ENCODE measurements around the gene ZNF587B.

Gene ZNF587B

GRCh38 chr19:57830071-57830602 is at the start of gene ZNF587B:
Gene ZNF587B (plus strand): TSS chr19:57830299. CDS start chr19:57830529, 230 bp downstream.
- TF ChIP-seq, protein P1, sequence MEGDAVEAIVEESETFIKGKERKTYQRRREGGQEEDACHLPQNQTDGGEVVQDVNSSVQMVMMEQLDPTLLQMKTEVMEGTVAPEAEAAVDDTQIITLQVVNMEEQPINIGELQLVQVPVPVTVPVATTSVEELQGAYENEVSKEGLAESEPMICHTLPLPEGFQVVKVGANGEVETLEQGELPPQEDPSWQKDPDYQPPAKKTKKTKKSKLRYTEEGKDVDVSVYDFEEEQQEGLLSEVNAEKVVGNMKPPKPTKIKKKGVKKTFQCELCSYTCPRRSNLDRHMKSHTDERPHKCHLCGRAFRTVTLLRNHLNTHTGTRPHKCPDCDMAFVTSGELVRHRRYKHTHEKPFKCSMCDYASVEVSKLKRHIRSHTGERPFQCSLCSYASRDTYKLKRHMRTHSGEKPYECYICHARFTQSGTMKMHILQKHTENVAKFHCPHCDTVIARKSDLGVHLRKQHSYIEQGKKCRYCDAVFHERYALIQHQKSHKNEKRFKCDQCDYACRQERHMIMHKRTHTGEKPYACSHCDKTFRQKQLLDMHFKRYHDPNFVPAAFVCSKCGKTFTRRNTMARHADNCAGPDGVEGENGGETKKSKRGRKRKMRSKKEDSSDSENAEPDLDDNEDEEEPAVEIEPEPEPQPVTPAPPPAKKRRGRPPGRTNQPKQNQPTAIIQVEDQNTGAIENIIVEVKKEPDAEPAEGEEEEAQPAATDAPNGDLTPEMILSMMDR (conservative IDR thresholded peaks at IDR 0.05; ENCODE audit: low read depth, low read length), result peak; percentile 58
- H3K9ac ChIP-seq, result no peak within 1 kb of the TSS
- H3K79me2 ChIP-seq (ENCODE audit: insufficient read depth, low read depth), result peaks cover 65% of the 10 kb centered on the region
- 0 out of 2 replicates have a peak, but pooled peaks cover 5% of the 10 kb centered on the region for H4K20me1 ChIP-seq (ENCODE audit: insufficient read depth)
- no peak within 1 kb of the TSS for H3K27ac ChIP-seq
- no peaks in the 10 kb centered on the region for H3K36me3 ChIP-seq (ENCODE audit: insufficient read depth)
- H2AFZ ChIP-seq (ENCODE audit: low read depth), result no peak within 1 kb of the TSS
- H3K4me3 ChIP-seq (IDR thresholded peaks at IDR 0.05; ENCODE audit: insufficient read depth, low read depth, low read length), result no peak within 1 kb of the TSS
- H3K4me2 ChIP-seq, result no peak within 1 kb of the TSS
- no peaks in the 10 kb centered on the region for H3K27me3 ChIP-seq (ENCODE audit: insufficient read depth, low read depth)
- no peaks in the 10 kb centered on the region for H3K4me1 ChIP-seq (ENCODE audit: low read depth, poor library complexity, severe bottlenecking)

DNA sequence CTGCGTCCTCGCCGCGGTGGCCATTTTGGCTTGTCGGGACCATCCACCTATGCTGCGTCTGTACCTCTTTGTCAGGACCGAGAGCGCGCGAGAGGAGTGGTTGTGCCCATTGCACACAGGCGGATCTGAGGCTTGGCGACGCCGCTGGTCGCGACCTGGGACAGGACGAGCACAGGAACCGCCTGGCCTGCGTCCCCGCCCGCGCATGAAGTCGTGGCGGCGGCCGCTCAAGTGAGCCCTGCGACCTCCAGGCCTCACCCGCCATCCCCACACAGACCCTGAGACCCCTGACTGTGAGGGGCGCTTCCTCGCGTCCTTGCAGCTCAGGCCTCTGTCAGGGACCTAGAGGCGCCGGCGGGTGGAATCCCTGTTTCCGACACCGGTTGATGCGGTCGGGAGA is 43.8 kb upstream of the ZNF587B start:
- Histone ChIP-seq H3K36me3 (ENCODE audit: insufficient read depth) (no peaks in the 10 kb centered on the region), H3K4me1 (ENCODE audit: low read depth, poor library complexity, severe bottlenecking) (no peaks in the 10 kb centered on the region), H3K4me2 (no peak overlapping the region), H4K20me1 (ENCODE audit: insufficient read depth) (no peaks in the 10 kb centered on the region), H3K27me3 (ENCODE audit: insufficient read depth, low read depth) (no peaks in the 10 kb centered on the region), H2AFZ (ENCODE audit: low read depth) (no peak overlapping the region), H3K4me3 (IDR thresholded peaks at IDR 0.05; ENCODE audit: insufficient read depth, low read depth, low read length) (no peak overlapping the region), H3K27ac (no peak overlapping the region), H3K79me2 (ENCODE audit: insufficient read depth, low read depth) (no peaks in the 10 kb centered on the region; the same call in 1 of the 2 replicates), H3K9ac (no peak overlapping the region)
- TF ChIP-seq, protein P1 (conservative IDR thresholded peaks at IDR 0.05; ENCODE audit: low read depth, low read length), result no peak

GRCh38 chr19:57786906-57787305 is 43.2 kb upstream of the ZNF587B start:
- no peak overlapping the region for H3K4me3 ChIP-seq (IDR thresholded peaks at IDR 0.05; ENCODE audit: insufficient read depth, low read depth, low read length)
- H3K4me1 ChIP-seq (ENCODE audit: low read depth, poor library complexity, severe bottlenecking), result no peaks in the 10 kb centered on the region
- H4K20me1 ChIP-seq (ENCODE audit: insufficient read depth), result no peaks in the 10 kb centered on the region
- no peak overlapping the region for H3K4me2 ChIP-seq
- H3K36me3 ChIP-seq (ENCODE audit: insufficient read depth), result no peaks in the 10 kb centered on the region
- H3K27me3 ChIP-seq (ENCODE audit: insufficient read depth, low read depth), result no peaks in the 10 kb centered on the region
- H3K27ac ChIP-seq, result no peak overlapping the region
- no peaks in the 10 kb centered on the region; the same call in 1 of the 2 replicates for H3K79me2 ChIP-seq (ENCODE audit: insufficient read depth, low read depth)
- no peak overlapping the region for H2AFZ ChIP-seq (ENCODE audit: low read depth)
- TF ChIP-seq, protein P1 (conservative IDR thresholded peaks at IDR 0.05; ENCODE audit: low read depth, low read length), result no peak
- no peak overlapping the region for H3K9ac ChIP-seq

DNA sequence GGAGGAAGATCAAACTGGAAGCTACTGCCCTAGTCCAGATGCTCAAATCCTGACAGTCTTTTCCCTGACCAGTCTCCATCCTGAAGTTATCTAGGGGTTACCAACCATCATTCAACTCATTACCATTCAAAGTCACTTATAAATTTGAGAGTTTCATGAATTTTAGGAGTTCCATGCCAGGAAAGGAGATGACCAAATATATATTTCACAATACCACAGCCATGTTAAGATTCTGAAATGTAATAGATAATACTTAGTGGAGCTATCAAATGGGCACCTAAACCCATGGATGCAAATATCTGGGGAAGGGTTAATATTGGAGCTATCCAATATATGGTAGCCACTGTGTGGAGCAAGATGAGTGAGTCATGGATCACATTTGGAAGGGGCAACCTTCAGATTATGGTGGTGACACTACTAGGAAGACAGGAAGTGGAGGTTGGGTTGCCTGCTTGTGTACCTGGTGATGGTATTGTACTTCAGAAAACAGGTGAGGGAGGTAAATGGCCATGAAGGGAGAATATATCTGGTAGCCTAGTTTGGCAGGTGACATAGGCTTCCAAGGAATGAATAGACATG is 41.9 kb upstream of the ZNF587B start:
- Histone ChIP-seq H4K20me1 (ENCODE audit: insufficient read depth) (no peaks in the 10 kb centered on the region), H3K9ac (no peak overlapping the region), H3K4me2 (no peak overlapping the region), H3K4me1 (ENCODE audit: low read depth, poor library complexity, severe bottlenecking) (no peaks in the 10 kb centered on the region), H3K36me3 (ENCODE audit: insufficient read depth) (no peaks in the 10 kb centered on the region), H2AFZ (ENCODE audit: low read depth) (no peak overlapping the region), H3K4me3 (IDR thresholded peaks at IDR 0.05; ENCODE audit: insufficient read depth, low read depth, low read length) (no peak overlapping the region), H3K27ac (no peak overlapping the region), H3K79me2 (ENCODE audit: insufficient read depth, low read depth) (no peaks in the 10 kb centered on the region; the same call in 1 of the 2 replicates), H3K27me3 (ENCODE audit: insufficient read depth, low read depth) (no peaks in the 10 kb centered on the region)
- TF ChIP-seq, protein P1 (conservative IDR thresholded peaks at IDR 0.05; ENCODE audit: low read depth, low read length), result no peak
